GM23338 (cell line): ENCODE measurements around the gene CTCFL. TPM values are rescaled to one million over a fixed set of nuclear protein-coding genes. Genes with fewer than 3 reads are reported as not detected.

Source experiments
- ATAC-seq: fragments of 200-7000 bp; cut with Tn5 transposase; 3 replicates; pipeline ENCODE4 v1.9.1; 2020
- DNase-seq: peaks from one replicate; pipeline ENCODE4 v3.0.0-alpha.2; 2015; ENCODE audit warnings: low spot score
- H2AFZ ChIP-seq: fragments of 200-600 bp; sonication (generic); 2 replicates; pipeline ENCODE4 v1.8.0; 2016; ENCODE audit warnings: antibody characterized with exemption, mild to moderate bottlenecking, moderate library complexity
- H3F3A ChIP-seq: fragments of 200-600 bp; sonication (generic); replicated peaks from 2 replicates; pipeline ENCODE4 v1.8.0; 2017; ENCODE audit warnings: antibody characterized with exemption, mixed run types, low read depth
- H3K27ac ChIP-seq: fragments of 200-600 bp; sonication (generic); 2 replicates; pipeline ENCODE4 v1.6.1; 2016; ENCODE audit warnings: low read depth
- H3K27me3 ChIP-seq: fragments of 200-600 bp; sonication (generic); 2 replicates; pipeline ENCODE4 v1.8.0; 2016; ENCODE audit warnings: mild to moderate bottlenecking, mixed run types, moderate library complexity; ENCODE audit not compliant: insufficient read depth
- H3K36me3 ChIP-seq: fragments of 200-600 bp; sonication (generic); 2 replicates; pipeline ENCODE4 v1.8.0; 2016; ENCODE audit warnings: mild to moderate bottlenecking; ENCODE audit not compliant: insufficient read depth
- H3K4me1 ChIP-seq: fragments of 200-600 bp; sonication (generic); 2 replicates; pipeline ENCODE4 v1.8.0; 2016; ENCODE audit warnings: mild to moderate bottlenecking, moderate library complexity; ENCODE audit not compliant: insufficient read depth
- H3K4me2 ChIP-seq: fragments of 200-600 bp; sonication (generic); 2 replicates; pipeline ENCODE4 v1.7.1; 2017; ENCODE audit warnings: mixed run types
- H3K4me3 ChIP-seq: fragments of 200-600 bp; sonication (generic); 2 replicates; pipeline ENCODE4 v1.6.1; 2016; ENCODE audit warnings: mixed run types
- H3K79me2 ChIP-seq: fragments of 200-600 bp; sonication (generic); replicated peaks from 2 replicates; pipeline ENCODE4 v1.8.0; 2017; ENCODE audit warnings: mild to moderate bottlenecking; ENCODE audit not compliant: insufficient read depth
- H3K9me2 ChIP-seq: fragments of 200-600 bp; sonication (generic); 2 replicates; pipeline ENCODE4 v1.8.0; 2017; ENCODE audit not compliant: insufficient read depth
- H4K20me1 ChIP-seq: fragments of 200-600 bp; sonication (generic); replicated peaks from 2 replicates; pipeline ENCODE4 v1.8.0; 2017; ENCODE audit warnings: mild to moderate bottlenecking; ENCODE audit not compliant: insufficient read depth
- H3K27ac Mint-ChIP-seq: 2 replicates; pipeline ENCODE4 v1.8.0; 2020; ENCODE audit warnings: inconsistent platforms, mild to moderate bottlenecking, moderate library complexity, mixed read lengths
- H3K27me3 Mint-ChIP-seq: 3 replicates; pipeline ENCODE4 v1.8.0; 2022; ENCODE audit warnings: low read depth, mild to moderate bottlenecking, moderate library complexity, mixed read lengths, inconsistent platforms; ENCODE audit not compliant: insufficient read depth, poor library complexity
- H3K36me3 Mint-ChIP-seq: 3 replicates; pipeline ENCODE4 v1.8.0; 2021; ENCODE audit warnings: low read depth, mild to moderate bottlenecking, inconsistent platforms, moderate library complexity, mixed read lengths
- H3K4me1 Mint-ChIP-seq: 3 replicates; pipeline ENCODE4 v1.8.0; 2020; ENCODE audit warnings: mild to moderate bottlenecking, inconsistent platforms, mixed read lengths
- H3K4me3 Mint-ChIP-seq: 3 replicates; pipeline ENCODE4 v1.8.0; 2021; ENCODE audit warnings: moderate library complexity, mild to moderate bottlenecking, inconsistent platforms, mixed read lengths
- H3K9me3 Mint-ChIP-seq: 3 replicates; pipeline ENCODE4 v1.8.0; 2020; ENCODE audit warnings: moderate library complexity, mild to moderate bottlenecking, inconsistent platforms, mixed read lengths
- NANOG ChIP-seq: IDR thresholded peaks from 2 replicates; pipeline ENCODE4 v1.6.1; 2016; ENCODE audit warnings: antibody characterized with exemption, borderline replicate concordance
- polyA plus RNA-seq: library from polyadenylated mRNA; unstranded; fragments of >200 nt; fragmentation: Nextera tagmentation; extraction: Ambion mirVana; gene quantifications from 2 replicates; pipeline ENCODE4 v1.2.1, GENCODE V29; 2016
- total RNA-seq: library from RNA; depleted of rRNA; stranded (reverse); fragments of >200 nt; shearing (Covaris generic); gene quantifications from 2 replicates; pipeline ENCODE4 v1.2.3, GENCODE V29; 2014
- TF ChIP-seq, protein P1 (sequence below): IDR thresholded peaks from 2 replicates; pipeline ENCODE4 v1.6.1; 2016; ENCODE audit warnings: antibody characterized with exemption
- TF ChIP-seq, protein P2 (sequence below), 2 experiments: fragments of 200-600 bp in 1 of 2; sonication (generic) in 1 of 2; conservative IDR thresholded peaks; 2 replicates each; pipeline versions ENCODE4 v1.5.1 to v1.6.1; 2016 to 2017; ENCODE audit warnings: antibody characterized with exemption in 2 of 2, low read depth in 2 of 2, mild to moderate bottlenecking in 2 of 2, moderate library complexity in 1 of 2
- TF ChIP-seq, protein P3 (sequence below): IDR thresholded peaks from one replicate; pipeline ENCODE4 v1.6.1; 2018; ENCODE audit warnings: antibody characterized with exemption; ENCODE audit not compliant: unreplicated experiment

The CTCFL gene
- total and polyA plus RNA-seq, 2 experiments from 2014 or later, result 0.55 to 1.4 TPM

DNA sequence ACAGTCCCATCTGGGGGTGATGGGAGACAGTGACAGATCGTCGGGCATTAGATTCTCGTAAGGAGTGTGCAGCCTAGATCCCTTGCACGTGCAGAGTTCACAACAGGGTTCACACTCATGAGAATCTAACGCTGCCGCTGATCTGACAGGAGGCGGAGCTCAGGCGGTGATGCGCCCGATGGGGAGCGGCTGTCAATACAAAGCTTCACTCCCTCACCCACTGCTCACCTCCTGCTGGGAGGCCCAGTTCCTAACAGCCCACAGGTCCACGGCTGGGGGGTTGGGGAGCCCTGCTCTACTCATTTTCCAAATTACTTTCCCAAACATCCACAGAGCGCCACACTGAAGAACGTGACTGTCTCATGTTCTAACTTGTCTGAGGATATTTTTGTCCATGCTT is 25.3 kb downstream of the CTCFL start (continued):
- TF ChIP-seq, protein P1, sequence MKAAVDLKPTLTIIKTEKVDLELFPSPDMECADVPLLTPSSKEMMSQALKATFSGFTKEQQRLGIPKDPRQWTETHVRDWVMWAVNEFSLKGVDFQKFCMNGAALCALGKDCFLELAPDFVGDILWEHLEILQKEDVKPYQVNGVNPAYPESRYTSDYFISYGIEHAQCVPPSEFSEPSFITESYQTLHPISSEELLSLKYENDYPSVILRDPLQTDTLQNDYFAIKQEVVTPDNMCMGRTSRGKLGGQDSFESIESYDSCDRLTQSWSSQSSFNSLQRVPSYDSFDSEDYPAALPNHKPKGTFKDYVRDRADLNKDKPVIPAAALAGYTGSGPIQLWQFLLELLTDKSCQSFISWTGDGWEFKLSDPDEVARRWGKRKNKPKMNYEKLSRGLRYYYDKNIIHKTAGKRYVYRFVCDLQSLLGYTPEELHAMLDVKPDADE, result no peak
- TF ChIP-seq NANOG, result no peak
- TF ChIP-seq, protein P2, sequence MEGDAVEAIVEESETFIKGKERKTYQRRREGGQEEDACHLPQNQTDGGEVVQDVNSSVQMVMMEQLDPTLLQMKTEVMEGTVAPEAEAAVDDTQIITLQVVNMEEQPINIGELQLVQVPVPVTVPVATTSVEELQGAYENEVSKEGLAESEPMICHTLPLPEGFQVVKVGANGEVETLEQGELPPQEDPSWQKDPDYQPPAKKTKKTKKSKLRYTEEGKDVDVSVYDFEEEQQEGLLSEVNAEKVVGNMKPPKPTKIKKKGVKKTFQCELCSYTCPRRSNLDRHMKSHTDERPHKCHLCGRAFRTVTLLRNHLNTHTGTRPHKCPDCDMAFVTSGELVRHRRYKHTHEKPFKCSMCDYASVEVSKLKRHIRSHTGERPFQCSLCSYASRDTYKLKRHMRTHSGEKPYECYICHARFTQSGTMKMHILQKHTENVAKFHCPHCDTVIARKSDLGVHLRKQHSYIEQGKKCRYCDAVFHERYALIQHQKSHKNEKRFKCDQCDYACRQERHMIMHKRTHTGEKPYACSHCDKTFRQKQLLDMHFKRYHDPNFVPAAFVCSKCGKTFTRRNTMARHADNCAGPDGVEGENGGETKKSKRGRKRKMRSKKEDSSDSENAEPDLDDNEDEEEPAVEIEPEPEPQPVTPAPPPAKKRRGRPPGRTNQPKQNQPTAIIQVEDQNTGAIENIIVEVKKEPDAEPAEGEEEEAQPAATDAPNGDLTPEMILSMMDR (conservative IDR thresholded peaks at IDR 0.05; ENCODE audit: low read depth in 2 of 2), result no peak
- TF ChIP-seq, protein P3, sequence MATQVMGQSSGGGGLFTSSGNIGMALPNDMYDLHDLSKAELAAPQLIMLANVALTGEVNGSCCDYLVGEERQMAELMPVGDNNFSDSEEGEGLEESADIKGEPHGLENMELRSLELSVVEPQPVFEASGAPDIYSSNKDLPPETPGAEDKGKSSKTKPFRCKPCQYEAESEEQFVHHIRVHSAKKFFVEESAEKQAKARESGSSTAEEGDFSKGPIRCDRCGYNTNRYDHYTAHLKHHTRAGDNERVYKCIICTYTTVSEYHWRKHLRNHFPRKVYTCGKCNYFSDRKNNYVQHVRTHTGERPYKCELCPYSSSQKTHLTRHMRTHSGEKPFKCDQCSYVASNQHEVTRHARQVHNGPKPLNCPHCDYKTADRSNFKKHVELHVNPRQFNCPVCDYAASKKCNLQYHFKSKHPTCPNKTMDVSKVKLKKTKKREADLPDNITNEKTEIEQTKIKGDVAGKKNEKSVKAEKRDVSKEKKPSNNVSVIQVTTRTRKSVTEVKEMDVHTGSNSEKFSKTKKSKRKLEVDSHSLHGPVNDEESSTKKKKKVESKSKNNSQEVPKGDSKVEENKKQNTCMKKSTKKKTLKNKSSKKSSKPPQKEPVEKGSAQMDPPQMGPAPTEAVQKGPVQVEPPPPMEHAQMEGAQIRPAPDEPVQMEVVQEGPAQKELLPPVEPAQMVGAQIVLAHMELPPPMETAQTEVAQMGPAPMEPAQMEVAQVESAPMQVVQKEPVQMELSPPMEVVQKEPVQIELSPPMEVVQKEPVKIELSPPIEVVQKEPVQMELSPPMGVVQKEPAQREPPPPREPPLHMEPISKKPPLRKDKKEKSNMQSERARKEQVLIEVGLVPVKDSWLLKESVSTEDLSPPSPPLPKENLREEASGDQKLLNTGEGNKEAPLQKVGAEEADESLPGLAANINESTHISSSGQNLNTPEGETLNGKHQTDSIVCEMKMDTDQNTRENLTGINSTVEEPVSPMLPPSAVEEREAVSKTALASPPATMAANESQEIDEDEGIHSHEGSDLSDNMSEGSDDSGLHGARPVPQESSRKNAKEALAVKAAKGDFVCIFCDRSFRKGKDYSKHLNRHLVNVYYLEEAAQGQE, result no peak

DNA sequence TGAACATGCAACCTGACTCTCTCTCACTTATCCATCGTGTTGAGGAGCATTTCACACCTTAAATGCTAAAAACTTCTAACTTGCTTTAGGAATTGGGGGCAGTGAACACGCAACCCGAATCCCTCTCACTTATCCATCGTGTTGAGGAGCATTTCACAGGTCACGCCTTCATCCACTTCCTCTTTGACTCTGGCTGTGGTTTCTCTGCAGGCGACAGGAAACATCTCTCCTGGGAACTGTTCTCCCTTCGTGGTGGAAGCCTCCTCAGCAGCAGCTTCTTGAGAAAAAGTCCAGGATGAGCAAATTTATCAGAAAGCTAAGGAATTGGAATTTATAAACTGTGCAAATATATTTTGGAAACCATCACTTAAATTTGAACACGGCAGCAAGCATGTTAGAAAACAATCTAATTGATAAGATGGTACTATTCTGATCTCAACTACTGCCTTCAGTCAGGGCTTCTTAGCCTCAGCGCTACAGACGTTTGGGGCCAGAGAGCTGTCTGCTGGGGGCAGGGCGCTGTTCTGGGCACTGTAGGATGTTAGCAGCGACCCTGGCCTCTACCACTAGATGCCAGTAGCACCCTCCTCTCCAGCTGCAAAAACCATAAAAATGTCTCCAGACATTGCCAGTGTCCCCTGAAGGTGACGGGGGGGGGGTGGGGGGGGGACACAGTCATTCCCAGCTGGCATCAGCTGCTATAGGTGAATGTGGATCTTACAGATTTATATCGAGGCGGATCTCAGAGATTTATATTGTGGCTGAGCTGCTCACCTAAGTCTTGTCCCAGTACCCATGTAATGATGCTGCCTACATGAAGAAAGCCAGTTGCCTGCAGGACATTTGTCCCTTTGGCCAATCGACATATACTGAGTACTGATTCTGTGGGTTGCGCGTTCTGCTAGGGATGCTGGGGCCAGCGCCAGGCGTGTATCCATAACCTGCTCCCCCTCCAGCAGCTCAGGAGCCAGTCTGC is 26.2 kb downstream of the CTCFL start:
- H3K9me2 ChIP-seq, result no peaks in the 10 kb centered on the region; the same call in 1 of the 2 replicates
- TF ChIP-seq, protein P2 (conservative IDR thresholded peaks at IDR 0.05; ENCODE audit: low read depth in 2 of 2), result peak; percentile 44 to 61
- TF ChIP-seq, protein P1, result no peak
- H3K27ac ChIP-seq, result no peak overlapping the region
- H3K4me3 ChIP-seq, result 0 out of 2 replicates have a peak overlapping the region, but pooled peaks have one; percentile 30
- ATAC-seq, result peak; percentile 91
- H3K36me3 ChIP-seq, result no peaks in the 10 kb centered on the region
- H3K27ac Mint-ChIP-seq, result no peak overlapping the region
- no peak overlapping the region; the same call in 1 of the 2 replicates for H2AFZ ChIP-seq
- H3F3A ChIP-seq, result no peaks in the 10 kb centered on the region
- no peaks in the 10 kb centered on the region for H4K20me1 ChIP-seq
- H3K4me3 Mint-ChIP-seq, result 0 out of 3 replicates have a peak overlapping the region, but pooled peaks have one; percentile 26
- no peaks in the 10 kb centered on the region for H3K36me3 Mint-ChIP-seq
- peaks cover 6% of the 10 kb centered on the region for H3K4me1 ChIP-seq
- no peaks in the 10 kb centered on the region for H3K9me3 Mint-ChIP-seq
- H3K4me1 Mint-ChIP-seq, result peaks cover 30% of the 10 kb centered on the region
- H3K79me2 ChIP-seq, result no peaks in the 10 kb centered on the region
- peaks cover 7% of the 10 kb centered on the region for H3K27me3 Mint-ChIP-seq
- no peaks in the 10 kb centered on the region for H3K27me3 ChIP-seq
- DNase-seq, result peak; percentile 73
- H3K4me2 ChIP-seq, result peak overlapping the region; percentile 49; the same call in 1 of the 2 replicates
